Measurements from ENCODE around the gene PSME2. TPM values are rescaled to one million over a fixed set of nuclear protein-coding genes. Genes with fewer than 3 reads are reported as not detected.

Gene PSME2
- total RNA-seq, 1 donor = 76.7 TPM

Small RNA genes lying within 50 kb of the gene (small RNA-seq; reads per million reads assigned to genes)
- gene AL136295.4 (not detected), gene IPO4 (not detected), gene IRF9 (0.49 reads per million), gene RNA5SP383 (not detected)

Other genes starting within 250 kb of the PSME2 start
- 33.3 and 35.4 TPM in 2 replicates for gene DHRS4, start 192.8 kb downstream of the PSME2 start, total RNA-seq
- gene DHRS4L2, start 157.7 kb downstream of the PSME2 start, total RNA-seq = 11.1 and 12.2 TPM in 2 replicates
- gene CARMIL3, start 94.6 kb downstream of the PSME2 start, total RNA-seq = 0.14 TPM in 1 of 2 replicates, not detected in the other
- gene CPNE6, start 75.0 kb downstream of the PSME2 start, total RNA-seq = not detected in 2 replicates
- gene PCK2, start 52.3 kb downstream of the PSME2 start, total RNA-seq = 6.6 and 11.2 TPM in 2 replicates
- 35.8 and 36.3 TPM in 2 replicates for gene DCAF11, start 31.8 kb downstream of the PSME2 start, total RNA-seq
- gene NRL, start 31.7 kb downstream of the PSME2 start, total RNA-seq = 0.40 and 0.57 TPM in 2 replicates
- gene FITM1, start 16.0 kb downstream of the PSME2 start, total RNA-seq = 0.27 TPM in 1 of 2 replicates, not detected in the other
- gene PSME1, start 10.4 kb downstream of the PSME2 start, total RNA-seq = 86.7 and 90.6 TPM in 2 replicates
- gene EMC9, start 5.0 kb downstream of the PSME2 start, total RNA-seq = 14.9 and 15.3 TPM in 2 replicates
- 42.4 and 54.4 TPM in 2 replicates for gene RNF31, start 888 bp upstream of the PSME2 start, total RNA-seq
- 24.3 and 32.3 TPM in 2 replicates for gene IRF9, start 14.7 kb upstream of the PSME2 start, total RNA-seq
- gene REC8, start 25.5 kb upstream of the PSME2 start, total RNA-seq = 2.3 and 8.1 TPM in 2 replicates
- 53.7 and 54.7 TPM in 2 replicates for gene IPO4, start 42.2 kb upstream of the PSME2 start, total RNA-seq
- gene TM9SF1, start 48.8 kb upstream of the PSME2 start, total RNA-seq = 52.5 and 61.0 TPM in 2 replicates
- 0.13 TPM in 1 of 2 replicates, not detected in the other for gene TSSK4, start 59.1 kb upstream of the PSME2 start, total RNA-seq
- gene CHMP4A, start 66.9 kb upstream of the PSME2 start, total RNA-seq = 29.4 and 35.6 TPM in 2 replicates
- gene MDP1, start 69.5 kb upstream of the PSME2 start, total RNA-seq = 3.2 and 6.0 TPM in 2 replicates
- gene NEDD8, start 85.8 kb upstream of the PSME2 start, total RNA-seq = 118 and 150 TPM in 2 replicates
- 63.4 and 67.2 TPM in 2 replicates for gene GMPR2, start 86.3 kb upstream of the PSME2 start, total RNA-seq
- gene TINF2, start 96.0 kb upstream of the PSME2 start, total RNA-seq = 50.8 and 52.1 TPM in 2 replicates
- 1.1 and 1.2 TPM in 2 replicates for gene TGM1, start 116.6 kb upstream of the PSME2 start, total RNA-seq
- 26.1 and 34.3 TPM in 2 replicates for gene RABGGTA, start 125.0 kb upstream of the PSME2 start, total RNA-seq
- 10.1 and 10.9 TPM in 2 replicates for gene DHRS1, start 153.2 kb upstream of the PSME2 start, total RNA-seq
- 31.8 and 34.1 TPM in 2 replicates for gene NOP9, start 153.2 kb upstream of the PSME2 start, total RNA-seq
- 2.7 and 3.0 TPM in 2 replicates for gene CIDEB, start 161.4 kb upstream of the PSME2 start, total RNA-seq
- gene LTB4R2, start 163.5 kb upstream of the PSME2 start, total RNA-seq = 10.6 and 10.8 TPM in 2 replicates
- gene LTB4R, start 164.9 kb upstream of the PSME2 start, total RNA-seq = 2.9 and 4.7 TPM in 2 replicates
- gene ADCY4, start 188.5 kb upstream of the PSME2 start, total RNA-seq = 30.9 and 34.2 TPM in 2 replicates
- gene RIPK3, start 193.4 kb upstream of the PSME2 start, total RNA-seq = 2.1 and 5.8 TPM in 2 replicates
- 12.5 and 20.2 TPM in 2 replicates for gene NFATC4, start 221.6 kb upstream of the PSME2 start, total RNA-seq

All from thoracic aorta endothelial cell (primary cell).